T-helper 2 cell treated with Interferon-gamma antibody and Interleukin-4, amounts not matched to agents 100 ng/mL and 5 ng/mL, for 36 hours (primary cell): Measurements from ENCODE around the gene APBA2. TPM values are rescaled to one million over a fixed set of nuclear protein-coding genes. Genes with fewer than 3 reads are reported as not detected.

Experiments
- intact Hi-C: fragments of 100-400 bp; cut with micrococcal nuclease; formaldehyde crosslinking; loops from one replicate; pipeline ENCODE4 v1.15.1; 2023
- total RNA-seq: library from RNA; stranded (reverse); gene quantifications from 2 replicates; pipeline ENCODE4 v1.2.3, GENCODE V29; 2022

Gene APBA2
- total RNA-seq, 1 donor from 2014 or later: 8.1 TPM

- intact Hi-C loops: no loop called here
Measured at GRCh38 chr15:28980709-28981350, 95.1 kb downstream of the APBA2 start.

- intact Hi-C loops: no loop called here
Measured at GRCh38 chr15:28981351-28981720, 95.6 kb downstream of the APBA2 start.

- intact Hi-C loops: no loop called here
Measured at GRCh38 chr15:28981921-28982320, 96.1 kb downstream of the APBA2 start.

- intact Hi-C loops: no loop called here
Measured at GRCh38 chr15:28982886-28983285, 97.1 kb downstream of the APBA2 start.

DNA sequence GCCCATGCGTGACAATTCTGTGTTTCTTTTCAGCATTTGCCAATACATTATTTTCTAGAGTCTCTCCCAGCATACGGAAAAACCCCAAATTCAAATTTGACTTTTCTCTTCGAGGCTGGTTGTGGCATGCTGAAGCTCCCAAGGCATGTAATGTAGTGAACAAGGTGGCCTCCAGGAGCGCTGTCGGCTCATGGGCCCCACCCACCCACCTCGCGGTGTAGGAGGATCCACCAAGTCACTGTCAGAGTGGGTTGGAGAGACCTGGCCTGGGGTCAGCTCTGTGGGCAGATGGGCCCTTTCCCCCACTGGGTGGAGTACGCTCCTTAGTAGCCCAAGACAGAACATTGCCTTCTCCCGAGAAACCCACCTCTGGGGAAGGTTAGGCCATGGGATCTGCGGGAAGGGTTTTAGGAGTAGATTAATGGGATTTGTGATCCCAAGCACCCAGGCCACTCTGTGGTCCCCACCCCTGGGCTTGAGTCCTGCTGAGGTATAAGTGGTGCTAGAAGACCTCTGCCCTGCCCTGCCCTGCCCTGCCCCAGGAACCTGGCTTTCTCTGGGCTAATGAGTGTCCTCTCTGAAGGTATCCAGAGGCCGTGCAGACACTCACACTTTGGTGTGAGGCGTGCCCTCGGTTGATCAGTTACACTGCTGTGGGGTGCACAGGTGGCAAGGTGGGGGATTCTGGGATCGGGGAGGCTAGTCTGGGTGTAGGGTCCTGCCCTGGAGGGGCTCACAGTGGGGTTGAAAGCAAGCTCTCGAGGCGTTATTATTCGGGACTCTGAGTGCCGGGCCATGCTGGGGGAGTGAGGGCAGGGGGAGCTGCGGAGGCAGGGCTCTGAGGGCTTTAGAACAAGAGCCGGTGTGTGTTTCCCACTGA lies 97.9 kb downstream of the APBA2 start:
- intact Hi-C loops: no loop called here

DNA sequence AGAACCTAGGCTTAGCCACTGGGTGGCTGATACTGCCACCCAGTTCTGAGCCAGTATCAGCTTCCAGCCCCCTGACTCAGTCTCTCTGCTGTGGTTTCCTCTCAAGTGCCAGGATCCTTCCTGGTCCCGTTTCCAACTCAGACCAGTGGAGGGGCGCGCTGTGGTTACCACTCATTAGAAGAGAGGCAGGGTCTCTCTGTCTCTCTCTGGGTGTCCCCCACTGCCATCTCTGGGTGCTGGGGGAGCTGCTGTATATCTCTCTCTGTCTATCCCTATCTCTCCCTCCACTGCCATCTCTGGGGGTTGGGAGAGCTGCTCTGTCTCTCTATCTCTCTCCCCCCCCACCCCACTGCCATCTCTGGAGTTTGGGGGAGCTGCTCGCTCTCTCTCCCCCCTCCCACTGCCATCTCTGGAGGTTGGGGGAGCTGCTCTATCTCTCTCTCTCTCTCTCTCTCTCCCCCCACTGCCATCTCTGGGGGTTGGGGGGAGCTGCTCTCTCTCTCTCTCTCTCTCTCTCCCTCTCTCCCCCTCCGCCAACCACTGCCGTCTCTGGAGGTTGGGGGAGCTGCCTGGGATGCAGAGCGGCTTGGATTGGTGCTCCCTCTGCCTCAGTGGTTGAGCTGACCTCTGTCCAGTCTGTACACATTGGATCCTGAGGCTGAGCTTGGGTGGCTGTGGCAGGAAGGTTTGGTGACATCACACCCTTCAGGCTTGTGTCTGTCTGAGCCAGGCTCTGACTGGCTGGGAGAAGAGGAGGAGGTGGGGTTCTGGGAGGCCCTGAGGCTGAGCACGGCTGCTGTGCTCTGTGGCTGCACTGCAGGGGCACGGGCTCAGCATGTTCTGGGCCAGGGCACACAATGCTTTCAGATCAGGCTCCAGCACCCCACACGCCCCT lies 98.9 kb downstream of the APBA2 start:
- intact Hi-C loops: no loop called here

- intact Hi-C loops: no loop called here
Measured at GRCh38 chr15:28985316-28985645, 99.5 kb downstream of the APBA2 start.

- intact Hi-C loops: no loop called here
Measured at GRCh38 chr15:28985691-28986090, 99.9 kb downstream of the APBA2 start.

DNA sequence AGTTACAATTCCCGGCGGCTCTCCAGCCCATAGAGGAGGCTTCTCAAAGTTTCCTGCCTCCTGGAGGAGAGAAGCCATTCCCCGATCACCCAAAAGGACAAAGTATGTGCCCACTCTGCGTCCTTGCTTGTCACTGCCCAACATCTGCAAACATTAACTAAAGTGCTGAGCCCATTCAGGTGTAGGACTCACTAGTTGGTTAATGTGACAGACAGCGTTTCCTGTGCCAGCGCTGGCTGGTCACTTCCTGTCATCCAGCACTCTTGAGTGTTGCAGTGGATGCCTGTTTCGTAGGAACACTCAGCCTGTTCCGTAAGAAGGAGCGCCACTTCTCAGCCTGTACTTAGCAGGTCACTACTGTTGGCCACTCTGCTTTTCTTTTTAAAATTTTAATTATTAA lies 100.3 kb downstream of the APBA2 start:
- intact Hi-C loops: no loop called here

DNA sequence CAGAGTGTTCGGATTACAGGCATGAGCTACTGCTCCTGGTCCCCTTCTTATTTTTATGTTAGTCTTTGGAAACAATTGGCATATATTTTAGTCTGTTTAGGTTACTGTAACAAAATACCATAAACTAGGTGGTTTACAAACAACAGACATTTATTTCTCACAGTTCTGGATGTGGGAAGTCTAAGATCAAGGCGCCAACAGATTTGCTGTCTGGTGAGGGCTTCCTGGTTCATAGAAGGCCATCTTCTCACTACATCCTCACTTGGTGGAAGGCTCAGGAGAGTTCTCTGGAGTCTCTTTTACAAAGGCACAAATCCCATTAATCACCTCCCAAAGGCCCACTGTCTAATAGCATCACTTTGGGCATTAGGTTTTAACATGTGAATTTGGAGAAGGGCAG lies 101.0 kb downstream of the APBA2 start:
- intact Hi-C loops: no loop called here

DNA sequence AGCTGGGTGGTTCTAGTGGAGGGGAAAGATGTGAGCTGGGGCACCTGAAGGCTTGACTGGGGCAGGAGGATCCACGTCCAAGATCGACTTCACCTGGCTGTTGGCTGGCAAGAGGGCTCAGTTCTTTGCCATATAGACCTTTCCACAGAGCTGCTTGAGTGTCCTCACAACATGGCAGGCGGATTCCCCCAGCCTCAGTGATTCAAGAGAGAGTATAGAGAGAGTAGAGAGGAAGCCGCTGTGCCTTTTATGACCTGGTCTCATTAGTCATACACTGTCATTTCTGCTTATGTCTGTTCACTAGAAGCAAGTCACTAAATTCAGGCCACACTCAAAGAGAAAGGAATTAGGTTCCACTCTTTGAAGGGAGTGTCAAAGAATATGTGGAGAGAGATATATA lies 101.6 kb downstream of the APBA2 start:
- intact Hi-C loops: no loop called here

GRCh38 chr15:28989239-28989830 lies 103.6 kb downstream of the APBA2 start:
- intact Hi-C loops: no loop called here

GRCh38 chr15:28989896-28990295 lies 104.1 kb downstream of the APBA2 start:
- intact Hi-C loops: no loop called here

DNA sequence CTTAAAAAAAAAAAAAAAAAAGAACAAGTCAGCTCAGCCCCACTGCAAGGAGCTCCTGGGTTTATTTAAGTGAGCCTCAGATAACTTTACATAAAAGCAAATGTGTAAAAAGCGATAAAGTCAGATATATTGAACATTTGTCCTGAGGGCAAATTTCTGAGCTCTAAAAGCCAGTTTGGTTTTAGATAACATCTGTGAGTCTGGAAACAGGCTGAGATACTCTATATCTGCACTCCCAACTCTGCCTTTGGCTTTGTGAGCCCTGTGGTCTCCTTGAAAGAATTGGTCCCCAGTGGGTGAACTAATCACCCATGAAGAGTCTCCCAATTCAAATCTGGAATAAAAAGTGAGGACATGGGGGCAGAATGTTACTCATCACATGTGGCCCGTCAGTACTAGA lies 104.6 kb downstream of the APBA2 start:
- intact Hi-C loops: no loop called here

GRCh38 chr15:28991236-28992171 lies 105.7 kb downstream of the APBA2 start:
- intact Hi-C loops: no loop called here

- intact Hi-C loops: no loop called here
Measured at GRCh38 chr15:28992336-28992864, 106.6 kb downstream of the APBA2 start.

GRCh38 chr15:28993051-28993719 lies 107.4 kb downstream of the APBA2 start:
- intact Hi-C loops: no loop called here

DNA sequence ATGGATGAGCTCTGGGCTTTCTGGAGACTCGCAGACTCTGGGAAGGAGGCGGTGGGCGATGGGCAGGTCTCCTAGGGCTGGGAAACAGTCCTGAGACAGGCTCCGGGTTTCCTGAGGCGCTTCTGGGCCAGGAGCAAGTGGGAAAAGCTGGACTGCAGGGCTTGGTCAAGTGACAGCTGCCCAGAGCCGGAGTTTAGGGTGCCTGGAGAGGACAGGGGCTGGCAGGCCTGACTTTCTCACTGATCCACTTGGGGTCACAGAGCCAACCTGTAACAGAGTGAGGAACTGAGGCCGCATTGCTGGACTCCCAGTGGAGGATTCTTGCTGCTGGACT lies 107.9 kb downstream of the APBA2 start:
- intact Hi-C loops: no loop called here

- intact Hi-C loops: no loop called here
Measured at GRCh38 chr15:28994142-28994830, 108.5 kb downstream of the APBA2 start.
